K562 (cell line): Measurements from ENCODE around the gene TANK. TPM values are rescaled to one million over a fixed set of nuclear protein-coding genes. Genes with fewer than 3 reads are reported as not detected.

Experiments
- ATF7 ChIP-seq: fragments of 450-650 bp; IDR thresholded peaks from 2 replicates; pipeline ENCODE4 v1.7.1; 2014; ENCODE audit warnings: mild to moderate bottlenecking, moderate library complexity
- CHCHD3 ChIP-seq: fragments of 250-450 bp; sonication (Bioruptor Pico); IDR thresholded peaks from 2 replicates; pipeline ENCODE4 v2.1.2; 2022; ENCODE audit warnings: mild to moderate bottlenecking
- CHD7 ChIP-seq: fragments of 200-600 bp; sonication (generic); IDR thresholded peaks from one replicate; pipeline ENCODE4 v1.6.1; 2012; ENCODE audit warnings: mild to moderate bottlenecking, low read depth, low read length, inconsistent platforms
- CREB1 ChIP-seq, 2 experiments: sonication (generic) in 1 of 2; formaldehyde crosslinking in 1 of 2; IDR thresholded peaks; 2 replicates each; pipeline versions ENCODE4 v1.6.1 to v1.8.0; 2012 to 2022; ENCODE audit warnings: inconsistent platforms in 1 of 2, mild to moderate bottlenecking in 1 of 2, missing genetic modification reagents in 1 of 2, moderate library complexity in 1 of 2
- EHMT2 ChIP-seq: fragments of 450-650 bp; IDR thresholded peaks from 2 replicates; pipeline ENCODE4 v1.6.1; 2018; ENCODE audit warnings: antibody characterized with exemption
- FOXK1 ChIP-seq: sonication (generic); formaldehyde crosslinking; IDR thresholded peaks from 2 replicates; pipeline ENCODE4 v1.8.0; 2022; ENCODE audit warnings: missing genetic modification reagents, mild to moderate bottlenecking, borderline replicate concordance
- GATA2 ChIP-seq: sonication (generic); formaldehyde crosslinking; IDR thresholded peaks from 2 replicates; pipeline ENCODE4 v1.4.0; 2020; ENCODE audit warnings: mild to moderate bottlenecking, missing genetic modification reagents
- LCOR ChIP-seq: sonication (generic); formaldehyde crosslinking; IDR thresholded peaks from 2 replicates; pipeline ENCODE4 v1.8.0; 2022; ENCODE audit warnings: mild to moderate bottlenecking, missing genetic modification reagents
- THRB ChIP-seq: fragments of 450-650 bp; formaldehyde crosslinking; conservative IDR thresholded peaks from 2 replicates; pipeline ENCODE4 v1.4.0; 2022; ENCODE audit warnings: mild to moderate bottlenecking, missing genetic modification characterization
- VEZF1 ChIP-seq: fragments of 200-800 bp; sonication (Bioruptor generic); IDR thresholded peaks from 2 replicates; pipeline ENCODE4 v1.6.1; 2017; ENCODE audit warnings: missing genetic modification characterization, missing compliant biosample characterization
- ZBTB8A ChIP-seq: fragments of 450-650 bp; IDR thresholded peaks from 2 replicates; pipeline ENCODE4 v1.6.1; 2018; ENCODE audit warnings: mild to moderate bottlenecking, moderate library complexity; ENCODE audit not compliant: partially characterized antibody
- ZNF232 ChIP-seq: sonication (generic); formaldehyde crosslinking; IDR thresholded peaks from 2 replicates; pipeline ENCODE4 v1.8.0; 2022; ENCODE audit warnings: mild to moderate bottlenecking, missing genetic modification reagents
- polyA plus RNA-seq, 8 experiments: library from polyadenylated mRNA; depleted of rRNA in 4 of 8; stranded (reverse) in 5 of 8; unstranded in 3 of 8; fragments of >200 nt; fragmentation: Nextera tagmentation in 2 of 8; fragmentation: Illumina TruSeq in 1 of 8; extraction: Ambion mirVana in 2 of 8; extraction: Trizol in 1 of 8; gene quantifications; 2 replicates each; pipeline versions ENCODE4 v1.2.1 to v1.2.3, GENCODE V29; 2011 to 2014; ENCODE audit warnings: inconsistent platforms in 1 of 8, missing spikeins in 1 of 8
- total RNA-seq, 7 experiments: library from RNA; depleted of rRNA in 6 of 7; stranded (reverse); fragments of >200 nt in 6 of 7; fragmentation: Illumina TruSeq in 2 of 7; extraction: Trizol in 2 of 7; gene quantifications; 2 replicates each; pipeline versions ENCODE4 v1.2.1 to v1.2.3, GENCODE V29; 2011 to 2021; ENCODE audit warnings: low replicate concordance in 1 of 7

TANK gene
- total and polyA plus RNA-seq, 9 of the 15 experiments (the other 6 are each of a cell fraction or from before 2014, with no cell fraction given) = 43.0 to 91.5 (median 54.4) TPM

- peak; percentile 86 for TF ChIP-seq THRB (CRISPR knock-in tag)
- TF ChIP-seq CHCHD3 (CRISPR knock-in tag) = no peak; the same call in 1 of the 2 replicates
- peak; percentile 80 for TF ChIP-seq LCOR (CRISPR knock-in tag)
- no peak for TF ChIP-seq ZBTB8A
- 0 out of 2 replicates have a peak, but pooled peaks have one; percentile 44 for TF ChIP-seq FOXK1 (CRISPR knock-in tag)
- peak; percentile 61; the same call in 1 of the 2 replicates for TF ChIP-seq ATF7
- no peak for TF ChIP-seq GATA2 (CRISPR knock-in tag)
- peak; percentile 26; the same call in 1 of the 2 replicates for TF ChIP-seq CREB1 (IDR thresholded peaks at IDR 0.05)
- peak; percentile 49; the same call in 1 of the 2 replicates for TF ChIP-seq CREB1 (CRISPR knock-in tag; IDR thresholded peaks at IDR 0.05)
- no peak; the same call in 1 of the 2 replicates for TF ChIP-seq EHMT2
- TF ChIP-seq ZNF232 (CRISPR knock-in tag) = no peak
- peak; percentile 95 for TF ChIP-seq VEZF1 (CRISPR knock-in tag)
- TF ChIP-seq CHD7 = no peak
Measured at GRCh38 chr2:161160226-161161073, at the start of gene TANK (continued).
